ENCODE results near the gene DYNLT4. TPM values are rescaled to one million over a fixed set of nuclear protein-coding genes. Genes with fewer than 3 reads are reported as not detected.

The DYNLT4 gene
- total and polyA plus RNA-seq, 2 donors (not counting 3 experiments of a cell fraction or from before 2014, with no cell fraction given), result 0.46 to 0.62 TPM

- intact Hi-C loops (cut with micrococcal nuclease), result no loop called here
- H3K4me1 ChIP-seq (ENCODE audit: control insufficient read depth, extremely low read depth, insufficient read depth, low read length), result peaks cover 10% of the 10 kb centered on the region
- H3K27ac ChIP-seq (ENCODE audit: insufficient read depth, low read depth, low read length), result no peak within 1 kb of the TSS
- DNase-seq (ENCODE audit: low read depth, low spot score) (no peak), FAIRE-seq (no peak)
- no peak within 1 kb of the TSS for H3K4me3 ChIP-seq (replicated peaks in 1 of 3; ENCODE audit: insufficient read depth in 1 of 3, low read depth in 1 of 3, low read length in 3 of 3)
- dilution Hi-C loops (cut with MboI; ENCODE audit: extremely low pct_ligation_motif_present, low sequenced_read_pairs), result no loop called here
- no peak within 1 kb of the TSS for H3K4me2 ChIP-seq (ENCODE audit: insufficient read depth, low read length)
- no peaks in the 10 kb centered on the region for H3K9me1 ChIP-seq (replicated peaks; ENCODE audit: control insufficient read depth, extremely low read depth, insufficient read depth, low read length)
- no peaks in the 10 kb centered on the region for H3K9me3 ChIP-seq (replicated peaks; ENCODE audit: control insufficient read depth, insufficient read depth, low read length)
- no peak within 1 kb of the TSS for H2AFZ ChIP-seq (ENCODE audit: low read depth, low read length)
- no peaks in the 10 kb centered on the region for H3K36me3 ChIP-seq (ENCODE audit: control insufficient read depth in 2 of 2, extremely low read depth in 1 of 2, insufficient read depth in 2 of 2, low read length in 2 of 2)
- no peak for TF ChIP-seq JUN (IDR thresholded peaks at IDR 0.05; ENCODE audit: borderline replicate concordance, insufficient read depth, insufficient read length, low read depth)
- no peak for TF ChIP-seq CTCF (IDR thresholded peaks at IDR 0.05; ENCODE audit: extremely low read depth in 1 of 2, insufficient read depth in 1 of 2, low read depth in 1 of 2, low read length in 2 of 2)
- TF ChIP-seq EZH2 (IDR thresholded peaks at IDR 0.05; ENCODE audit: borderline replicate concordance, low read depth, low read length, severe bottlenecking), result no peak
- no peak for TF ChIP-seq POLR2AphosphoS5 (IDR thresholded peaks at IDR 0.05; ENCODE audit: insufficient read depth, low read depth, low read length)
- TF ChIP-seq GATA2 (IDR thresholded peaks at IDR 0.05; ENCODE audit: insufficient read depth, insufficient read length, low read depth, low read length), result no peak
- H3K27me3 ChIP-seq (ENCODE audit: control insufficient read depth in 2 of 2, insufficient read depth in 2 of 2, low read length in 2 of 2), result no peaks in the 10 kb centered on the region
- ChIA-PET CTCF (interaction anchor here (0.8 to 2.5 kb wide), 7 partner anchors 10 to 515 kb away, joined by 3 to 12 read pairs (median 4); partner anchors contain the start of genes PLK3 and UROD), POLR2A (interaction anchor here (0.7 to 1.9 kb wide), 3 partner anchors 12 to 31 kb away, joined by 3 to 8 read pairs (median 3); partner anchors contain the start of genes PLK3 and RPS8)
- BruUV-seq (replicated peaks), result no TSS peak
- no peaks in the 10 kb centered on the region for H3K79me2 ChIP-seq (ENCODE audit: control insufficient read depth, insufficient read depth, low read length)
- H3K9ac ChIP-seq (replicated peaks; ENCODE audit: extremely low read depth, insufficient read depth, low read length), result no peak within 1 kb of the TSS
- H4K20me1 ChIP-seq (replicated peaks; ENCODE audit: control insufficient read depth, extremely low read depth, insufficient read depth, low read length), result no peaks in the 10 kb centered on the region
These were observed 18.9 kb downstream of the DYNLT4 start, which contains the start of gene BEST4 for GRCh38 chr1:44788120-44788860. Gene BEST4, minus strand, starts transcription at chr1:44788170. Its CDS starts 465 bp downstream, at chr1:44787705.
